Esophagus squamous epithelium (tissue), 5 donors: ENCODE data around the gene NIPA2. TPM values are rescaled to one million over a fixed set of nuclear protein-coding genes. Genes with fewer than 3 reads are reported as not detected.

ENCODE experiments used
- DNase-seq: peaks from one replicate; lab custom pipeline; 2025; lab: John Stamatoyannopoulos, UW
- H3K27ac ChIP-seq, 4 donors: fragments of 200-600 bp; sonication (generic); one replicate each; pipeline ENCODE4 v1.5.1; 2016 to 2019; ENCODE audit warnings: mild to moderate bottlenecking in 1 of 4
- H3K27me3 ChIP-seq, 4 donors: fragments of 200-600 bp; sonication (generic); 1 replicate in 3 of 4; 2 replicates in 1 of 4; pipeline versions ENCODE4 v1.5.1 to v1.6.0; 2017 to 2021; ENCODE audit warnings: antibody characterized with exemption in 1 of 4
- H3K36me3 ChIP-seq, 3 donors: fragments of 200-600 bp; sonication (generic); one replicate each; pipeline ENCODE4 v1.5.1; 2016 to 2019
- H3K4me1 ChIP-seq, 3 donors: fragments of 200-600 bp; sonication (generic); one replicate each; pipeline ENCODE4 v1.5.1; 2017 to 2019
- H3K4me3 ChIP-seq, 4 donors: fragments of 200-600 bp; sonication (generic); 1 replicate in 3 of 4; 2 replicates in 1 of 4; pipeline ENCODE4 v1.5.1; 2016 to 2019; ENCODE audit warnings: mild to moderate bottlenecking in 2 of 4, moderate library complexity in 1 of 4
- H3K9me3 ChIP-seq, 3 donors: fragments of 200-600 bp; sonication (generic); one replicate each; pipeline ENCODE4 v1.5.1; 2016 to 2019
- CTCF ChIP-seq, 6 experiments: fragments of 450-650 bp in 4 of 6; fragments of 200-600 bp in 2 of 6; sonication (generic) in 2 of 6; IDR thresholded peaks; one replicate each; pipeline ENCODE4 v1.5.1; 2016 to 2019; ENCODE audit warnings: antibody characterized with exemption in 6 of 6, mild to moderate bottlenecking in 4 of 6, moderate library complexity in 4 of 6
- POLR2A ChIP-seq, 4 donors: fragments of 450-650 bp; IDR thresholded peaks; one replicate each; pipeline ENCODE4 v1.6.1; 2017; ENCODE audit warnings: antibody characterized with exemption in 4 of 4, mild to moderate bottlenecking in 4 of 4, moderate library complexity in 3 of 4
- WGBS, 2 donors: methylation state at CpG; one replicate each; pipeline ENCODE4 v1.1.5; 2018; 5-methylcytosine and 5-hydroxymethylcytosine counted together
- intact Hi-C: fragments of 100-400 bp; cut with DNase I; formaldehyde crosslinking; loops from one replicate; pipeline ENCODE4 v1.15.0; 2022
- total RNA-seq, 4 donors: library from RNA; depleted of rRNA; stranded (reverse); fragments of >200 nt; gene quantifications; one replicate each; pipeline ENCODE4 v1.1.0, GENCODE V29; 2016
- donor health status: DM: yes; HTN: yes; CAD: no.

NIPA2 gene
- total RNA-seq, 4 donors from 2014 or later = 32.3 to 68.0 (median 55.1) TPM

GRCh38 chr15:22916606-22917350 is 78.3 kb downstream of the NIPA2 start:
- no peak for DNase-seq
- 91% methylated on average over 26 to 35 of the region's 36 CpGs for WGBS, 2 donors
- H3K36me3 ChIP-seq = peaks cover 8 to 86% (median 32%) of the 10 kb centered on the region in 3 donors
- H3K4me3 ChIP-seq = no peak overlapping the region
- H3K27me3 ChIP-seq = no peaks in the 10 kb centered on the region
- TF ChIP-seq POLR2A (IDR thresholded peaks at IDR 0.05) (no peak), CTCF (IDR thresholded peaks at IDR 0.05) (no peak)
- no peak overlapping the region for H3K27ac ChIP-seq
- no peaks in the 10 kb centered on the region for H3K9me3 ChIP-seq
- intact Hi-C loops = no loop called here
- H3K4me1 ChIP-seq = peaks cover 0 to under 1% (median 0%) of the 10 kb centered on the region in 3 donors

- no peaks in the 10 kb centered on the region for H3K9me3 ChIP-seq
- H3K4me3 ChIP-seq = no peak overlapping the region
- no peak for DNase-seq
- H3K4me1 ChIP-seq = peaks cover 0 to 6% (median 0%) of the 10 kb centered on the region in 3 donors
- intact Hi-C loops = no loop called here
- no peaks in the 10 kb centered on the region for H3K27me3 ChIP-seq
- no peak for TF ChIP-seq CTCF (IDR thresholded peaks at IDR 0.05)
- no peak for TF ChIP-seq POLR2A (IDR thresholded peaks at IDR 0.05)
- H3K36me3 ChIP-seq = peaks cover 8 to 86% (median 25%) of the 10 kb centered on the region in 3 donors
- H3K27ac ChIP-seq = no peak overlapping the region
- WGBS, 2 donors = 79 to 97% methylated on average over 6 to 7 of the region's 18 CpGs
These were observed 79.1 kb downstream of the NIPA2 start for GRCh38 chr15:22917556-22917955.

Other genes starting within 250 kb of the NIPA2 start
- 1 to 10 TPM; 5.1 to 7.8 (median 7.8) TPM for gene NIPA1, start 52.0 kb upstream of the NIPA2 start, total RNA-seq
- gene CYFIP1, start 141.7 kb downstream of the NIPA2 start, total RNA-seq = 10 to 100 TPM; 88.0 to 92.5 (median 90.1) TPM
- 10 to 100 TPM; 10.6 to 33.6 (median 20.0) TPM for gene TUBGCP5, start 200.9 kb downstream of the NIPA2 start, total RNA-seq